ENCODE data around the gene RIMBP2. TPM values are rescaled to one million over a fixed set of nuclear protein-coding genes. Genes with fewer than 3 reads are reported as not detected.

Gene RIMBP2
- total RNA-seq, 5 donors from 2014 or later (not counting 1 experiment from before 2014, with no cell fraction given), result 0.10 to 0.38 TPM; not detected in 3

- H3K36me3 Mint-ChIP-seq, result no peaks in the 10 kb centered on the region
- no peaks in the 10 kb centered on the region for H3K4me1 ChIP-seq (ENCODE audit: control insufficient read depth in 1 of 2, extremely low read depth in 1 of 2, insufficient read depth in 2 of 2, low read length in 2 of 2)
- H3K36me3 ChIP-seq (ENCODE audit: control insufficient read depth in 2 of 2, extremely low read depth in 1 of 2, insufficient read depth in 1 of 2, low read length in 1 of 2), result no peaks in the 10 kb centered on the region
- POLR2A ChIA-PET, result no interaction called here
- DNase-seq (no peak), ATAC-seq (replicated peaks in 1 of 4) (no peak)
- H3K9me3 Mint-ChIP-seq, result no peaks in the 10 kb centered on the region
- H3K27ac Mint-ChIP-seq, result no peak overlapping the region
- no peaks in the 10 kb centered on the region for H3K4me1 Mint-ChIP-seq
- no peak overlapping the region for H3K4me3 Mint-ChIP-seq
- peaks cover 8 to 19% of the 10 kb centered on the region in 2 donors for H3K27me3 Mint-ChIP-seq
- H3K9me3 ChIP-seq, result no peaks in the 10 kb centered on the region
- no peak overlapping the region for H3K4me3 ChIP-seq (ENCODE audit: control insufficient read depth in 1 of 2, extremely low read depth in 1 of 2, low read length in 1 of 2)
- CTCF ChIA-PET, result no interaction called here
- WGBS (ENCODE audit: insufficient coverage), result 56% methylated on average over 3 of the region's 10 CpGs
- peaks cover 0 to 30% of the 10 kb centered on the region in 2 experiments for H3K27me3 ChIP-seq (replicated peaks in 1 of 2; ENCODE audit: control insufficient read depth in 2 of 2, extremely low read depth in 1 of 2, insufficient read depth in 2 of 2, low read length in 1 of 2)
- H3K27ac ChIP-seq (ENCODE audit: low read length), result no peak overlapping the region
Observed at GRCh38 chr12:130687190-130687589, 28.9 kb downstream of the RIMBP2 start.

- no peaks in the 10 kb centered on the region for H3K4me1 Mint-ChIP-seq
- no peaks in the 10 kb centered on the region for H3K36me3 Mint-ChIP-seq
- peaks cover 0 to 30% of the 10 kb centered on the region in 2 experiments for H3K27me3 ChIP-seq (replicated peaks in 1 of 2; ENCODE audit: control insufficient read depth in 2 of 2, extremely low read depth in 1 of 2, insufficient read depth in 2 of 2, low read length in 1 of 2)
- ATAC-seq (replicated peaks in 1 of 4) (no peak), DNase-seq (no peak)
- no peaks in the 10 kb centered on the region for H3K9me3 Mint-ChIP-seq
- 60% methylated on average over 28 of the region's 32 CpGs for WGBS (ENCODE audit: insufficient coverage)
- H3K36me3 ChIP-seq (ENCODE audit: control insufficient read depth in 2 of 2, extremely low read depth in 1 of 2, insufficient read depth in 1 of 2, low read length in 1 of 2), result no peaks in the 10 kb centered on the region
- POLR2A ChIA-PET, result no interaction called here
- H3K27me3 Mint-ChIP-seq, result peaks cover 5 to 19% of the 10 kb centered on the region in 2 donors
- no peaks in the 10 kb centered on the region for H3K9me3 ChIP-seq
- H3K27ac ChIP-seq (ENCODE audit: low read length), result no peak overlapping the region
- H3K4me3 ChIP-seq (ENCODE audit: control insufficient read depth in 1 of 2, extremely low read depth in 1 of 2, low read length in 1 of 2), result no peak overlapping the region
- H3K4me1 ChIP-seq (ENCODE audit: control insufficient read depth in 1 of 2, extremely low read depth in 1 of 2, insufficient read depth in 2 of 2, low read length in 2 of 2), result no peaks in the 10 kb centered on the region
- H3K4me3 Mint-ChIP-seq, result no peak overlapping the region
- no peak overlapping the region for H3K27ac Mint-ChIP-seq
- CTCF ChIA-PET, result no interaction called here
Observed at GRCh38 chr12:130686511-130686991, 29.5 kb downstream of the RIMBP2 start.

- no peak overlapping the region for H3K4me3 ChIP-seq (ENCODE audit: control insufficient read depth in 1 of 2, extremely low read depth in 1 of 2, low read length in 1 of 2)
- no peak overlapping the region for H3K27ac Mint-ChIP-seq
- H3K36me3 ChIP-seq (ENCODE audit: control insufficient read depth in 2 of 2, extremely low read depth in 1 of 2, insufficient read depth in 1 of 2, low read length in 1 of 2), result no peaks in the 10 kb centered on the region
- H3K4me1 Mint-ChIP-seq, result no peaks in the 10 kb centered on the region
- H3K27me3 ChIP-seq (replicated peaks in 1 of 2; ENCODE audit: control insufficient read depth in 2 of 2, extremely low read depth in 1 of 2, insufficient read depth in 2 of 2, low read length in 1 of 2), result peaks cover 0 to 30% of the 10 kb centered on the region in 2 experiments
- ATAC-seq (replicated peaks in 1 of 4) (no peak), DNase-seq (no peak)
- H3K9me3 Mint-ChIP-seq, result no peaks in the 10 kb centered on the region
- 74% methylated on average over 14 of the region's 15 CpGs for WGBS (ENCODE audit: insufficient coverage)
- H3K27me3 Mint-ChIP-seq, result peaks cover 5 to 19% of the 10 kb centered on the region in 2 donors
- POLR2A ChIA-PET, result no interaction called here
- no peaks in the 10 kb centered on the region for H3K36me3 Mint-ChIP-seq
- no peaks in the 10 kb centered on the region for H3K4me1 ChIP-seq (ENCODE audit: control insufficient read depth in 1 of 2, extremely low read depth in 1 of 2, insufficient read depth in 2 of 2, low read length in 2 of 2)
- no peak overlapping the region for H3K27ac ChIP-seq (ENCODE audit: low read length)
- no peaks in the 10 kb centered on the region for H3K9me3 ChIP-seq
- no peak overlapping the region for H3K4me3 Mint-ChIP-seq
- CTCF ChIA-PET, result no interaction called here
Observed at GRCh38 chr12:130685850-130686249, 30.2 kb downstream of the RIMBP2 start.

GRCh38 chr12:130685250-130685787 is 30.8 kb downstream of the RIMBP2 start:
- WGBS (ENCODE audit: insufficient coverage), result 89% methylated on average over 13 of the region's 14 CpGs
- H3K27me3 Mint-ChIP-seq, result peaks cover 5 to 19% of the 10 kb centered on the region in 2 donors
- Histone ChIP-seq H3K9me3 (no peaks in the 10 kb centered on the region), H3K4me1 (ENCODE audit: control insufficient read depth in 1 of 2, extremely low read depth in 1 of 2, insufficient read depth in 2 of 2, low read length in 2 of 2) (no peaks in the 10 kb centered on the region), H3K27ac (ENCODE audit: low read length) (no peak overlapping the region), H3K4me3 (ENCODE audit: control insufficient read depth in 1 of 2, extremely low read depth in 1 of 2, low read length in 1 of 2) (no peak overlapping the region), H3K36me3 (ENCODE audit: control insufficient read depth in 2 of 2, extremely low read depth in 1 of 2, insufficient read depth in 1 of 2, low read length in 1 of 2) (no peaks in the 10 kb centered on the region), H3K27me3 (replicated peaks in 1 of 2; ENCODE audit: control insufficient read depth in 2 of 2, extremely low read depth in 1 of 2, insufficient read depth in 2 of 2, low read length in 1 of 2) (peaks cover 0 to 30% of the 10 kb centered on the region in 2 experiments)
- H3K4me3 Mint-ChIP-seq, result no peak overlapping the region
- POLR2A ChIA-PET, result no interaction called here
- H3K36me3 Mint-ChIP-seq, result no peaks in the 10 kb centered on the region
- CTCF ChIA-PET, result no interaction called here
- no peak overlapping the region for H3K27ac Mint-ChIP-seq
- ATAC-seq (replicated peaks in 1 of 4), result no peak
- no peak for DNase-seq
- no peaks in the 10 kb centered on the region for H3K4me1 Mint-ChIP-seq
- no peaks in the 10 kb centered on the region for H3K9me3 Mint-ChIP-seq

GRCh38 chr12:130683811-130684210 is 32.3 kb downstream of the RIMBP2 start:
- Mint-ChIP-seq H3K36me3 (no peaks in the 10 kb centered on the region), H3K27me3 (peaks cover 3 to 19% of the 10 kb centered on the region in 2 donors), H3K4me1 (no peaks in the 10 kb centered on the region), H3K9me3 (no peaks in the 10 kb centered on the region), H3K27ac (no peak overlapping the region), H3K4me3 (no peak overlapping the region)
- POLR2A ChIA-PET, result no interaction called here
- DNase-seq (no peak), ATAC-seq (replicated peaks in 1 of 4) (no peak)
- Histone ChIP-seq H3K27me3 (replicated peaks in 1 of 2; ENCODE audit: control insufficient read depth in 2 of 2, extremely low read depth in 1 of 2, insufficient read depth in 2 of 2, low read length in 1 of 2) (peaks cover 0 to 27% of the 10 kb centered on the region in 2 experiments), H3K27ac (ENCODE audit: low read length) (no peak overlapping the region), H3K4me3 (ENCODE audit: control insufficient read depth in 1 of 2, extremely low read depth in 1 of 2, low read length in 1 of 2) (no peak overlapping the region), H3K36me3 (ENCODE audit: control insufficient read depth in 2 of 2, extremely low read depth in 1 of 2, insufficient read depth in 1 of 2, low read length in 1 of 2) (no peaks in the 10 kb centered on the region), H3K4me1 (ENCODE audit: control insufficient read depth in 1 of 2, extremely low read depth in 1 of 2, insufficient read depth in 2 of 2, low read length in 2 of 2) (no peaks in the 10 kb centered on the region), H3K9me3 (no peaks in the 10 kb centered on the region)
- WGBS (ENCODE audit: insufficient coverage), result 71% methylated on average over 2 of the region's 3 CpGs
- CTCF ChIA-PET, result no interaction called here

- POLR2A ChIA-PET, result interaction anchor here in 1 of 2 donors (0.6 kb wide), 1 partner anchor 21 kb away, joined by 3 read pairs; no protein-coding TSS in a partner anchor
- Mint-ChIP-seq H3K4me1 (no peaks in the 10 kb centered on the region), H3K27ac (no peak overlapping the region), H3K9me3 (no peaks in the 10 kb centered on the region), H3K27me3 (peaks cover 3 to 19% of the 10 kb centered on the region in 2 donors), H3K36me3 (no peaks in the 10 kb centered on the region), H3K4me3 (no peak overlapping the region)
- 72% methylated on average over 6 of the region's 7 CpGs for WGBS (ENCODE audit: insufficient coverage)
- Histone ChIP-seq H3K4me1 (ENCODE audit: control insufficient read depth in 1 of 2, extremely low read depth in 1 of 2, insufficient read depth in 2 of 2, low read length in 2 of 2) (no peaks in the 10 kb centered on the region), H3K27me3 (replicated peaks in 1 of 2; ENCODE audit: control insufficient read depth in 2 of 2, extremely low read depth in 1 of 2, insufficient read depth in 2 of 2, low read length in 1 of 2) (peaks cover 0 to 22% of the 10 kb centered on the region in 2 experiments), H3K4me3 (ENCODE audit: control insufficient read depth in 1 of 2, extremely low read depth in 1 of 2, low read length in 1 of 2) (no peak overlapping the region), H3K36me3 (ENCODE audit: control insufficient read depth in 2 of 2, extremely low read depth in 1 of 2, insufficient read depth in 1 of 2, low read length in 1 of 2) (no peaks in the 10 kb centered on the region), H3K9me3 (no peaks in the 10 kb centered on the region), H3K27ac (ENCODE audit: low read length) (no peak overlapping the region)
- no peak for DNase-seq
- CTCF ChIA-PET, result no interaction called here
- ATAC-seq (replicated peaks in 1 of 4), result no peak
Observed at GRCh38 chr12:130683080-130683479, 33.0 kb downstream of the RIMBP2 start.

Measured in T-cell (primary cell).